PC-9 (cell line): ENCODE measurements around the gene CNTLN.
"Not testable (repeated sequence)": the region's sequence is repeated elsewhere in the genome, so short reads cannot be mapped to it uniquely, and the experiment has no call there.

Source experiments
- EZH2 ChIP-seq: fragments of 200-600 bp; sonication (generic); IDR thresholded peaks from 2 replicates; pipeline ENCODE4 v1.8.0; 2017; ENCODE audit warnings: antibody characterized with exemption, low read depth
- TF ChIP-seq, protein P1 (sequence below): fragments of 200-600 bp; sonication (generic); conservative IDR thresholded peaks from 2 replicates; pipeline ENCODE4 v1.6.1; 2017; ENCODE audit warnings: mixed run types, antibody characterized with exemption, mild to moderate bottlenecking, moderate library complexity

DNA sequence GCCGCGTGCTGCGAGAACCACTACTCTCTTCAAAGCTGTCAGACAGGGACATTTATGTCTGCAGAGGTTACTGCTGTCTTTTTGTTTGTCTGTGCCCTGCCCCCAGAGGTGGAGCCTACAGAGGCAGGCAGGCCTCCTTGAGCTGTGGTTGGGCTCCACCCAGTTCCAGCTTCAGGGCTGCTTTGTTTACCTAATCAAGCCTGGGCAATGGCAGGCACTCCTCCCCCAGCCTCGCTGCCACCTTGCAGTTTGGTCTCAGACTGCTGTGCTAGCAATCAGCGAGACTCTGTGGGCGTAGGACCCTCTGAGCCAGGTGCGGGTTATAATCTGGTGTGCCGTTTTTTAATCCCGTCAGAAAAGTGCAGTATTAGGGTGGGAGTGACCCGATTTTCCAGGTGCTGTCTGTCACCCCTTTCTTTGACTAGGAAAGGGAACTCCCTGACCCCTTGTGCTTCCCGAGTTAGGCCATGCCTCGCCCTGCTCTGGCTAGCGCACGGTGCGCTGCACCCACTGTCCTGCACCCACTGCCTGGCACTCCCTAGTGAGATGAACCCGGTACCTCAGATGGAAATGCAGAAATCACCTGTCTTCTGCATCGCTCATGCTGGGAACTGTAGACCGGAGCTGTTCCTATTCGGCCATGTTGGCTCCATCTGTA lies 133.8 kb downstream of the CNTLN start:
- TF ChIP-seq, protein P1, sequence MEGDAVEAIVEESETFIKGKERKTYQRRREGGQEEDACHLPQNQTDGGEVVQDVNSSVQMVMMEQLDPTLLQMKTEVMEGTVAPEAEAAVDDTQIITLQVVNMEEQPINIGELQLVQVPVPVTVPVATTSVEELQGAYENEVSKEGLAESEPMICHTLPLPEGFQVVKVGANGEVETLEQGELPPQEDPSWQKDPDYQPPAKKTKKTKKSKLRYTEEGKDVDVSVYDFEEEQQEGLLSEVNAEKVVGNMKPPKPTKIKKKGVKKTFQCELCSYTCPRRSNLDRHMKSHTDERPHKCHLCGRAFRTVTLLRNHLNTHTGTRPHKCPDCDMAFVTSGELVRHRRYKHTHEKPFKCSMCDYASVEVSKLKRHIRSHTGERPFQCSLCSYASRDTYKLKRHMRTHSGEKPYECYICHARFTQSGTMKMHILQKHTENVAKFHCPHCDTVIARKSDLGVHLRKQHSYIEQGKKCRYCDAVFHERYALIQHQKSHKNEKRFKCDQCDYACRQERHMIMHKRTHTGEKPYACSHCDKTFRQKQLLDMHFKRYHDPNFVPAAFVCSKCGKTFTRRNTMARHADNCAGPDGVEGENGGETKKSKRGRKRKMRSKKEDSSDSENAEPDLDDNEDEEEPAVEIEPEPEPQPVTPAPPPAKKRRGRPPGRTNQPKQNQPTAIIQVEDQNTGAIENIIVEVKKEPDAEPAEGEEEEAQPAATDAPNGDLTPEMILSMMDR, result not testable (repeated sequence)
- not testable (repeated sequence) for TF ChIP-seq EZH2
